Tongue (tissue), 2 donors: Measurements from ENCODE around the gene PIAS2. TPM values are rescaled to one million over a fixed set of nuclear protein-coding genes. Genes with fewer than 3 reads are reported as not detected.
"Not testable (repeated sequence)": the region's sequence is repeated elsewhere in the genome, so short reads cannot be mapped to it uniquely, and the experiment has no call there.

Experiments
- DNase-seq: peaks from one replicate; pipeline ENCODE4 v3.0.0-alpha.2; 2015
- total RNA-seq: library from RNA; depleted of rRNA; stranded (reverse); fragments of >200 nt; gene quantifications from one replicate; pipeline ENCODE4 v1.2.3, GENCODE V29; 2014

PIAS2 gene
- total RNA-seq, 1 donor from 2014 or later, result 48.2 TPM

GRCh38 chr18:46903406-46903805, 13.9 kb downstream of the PIAS2 start:
- DNase-seq, result no peak

DNA sequence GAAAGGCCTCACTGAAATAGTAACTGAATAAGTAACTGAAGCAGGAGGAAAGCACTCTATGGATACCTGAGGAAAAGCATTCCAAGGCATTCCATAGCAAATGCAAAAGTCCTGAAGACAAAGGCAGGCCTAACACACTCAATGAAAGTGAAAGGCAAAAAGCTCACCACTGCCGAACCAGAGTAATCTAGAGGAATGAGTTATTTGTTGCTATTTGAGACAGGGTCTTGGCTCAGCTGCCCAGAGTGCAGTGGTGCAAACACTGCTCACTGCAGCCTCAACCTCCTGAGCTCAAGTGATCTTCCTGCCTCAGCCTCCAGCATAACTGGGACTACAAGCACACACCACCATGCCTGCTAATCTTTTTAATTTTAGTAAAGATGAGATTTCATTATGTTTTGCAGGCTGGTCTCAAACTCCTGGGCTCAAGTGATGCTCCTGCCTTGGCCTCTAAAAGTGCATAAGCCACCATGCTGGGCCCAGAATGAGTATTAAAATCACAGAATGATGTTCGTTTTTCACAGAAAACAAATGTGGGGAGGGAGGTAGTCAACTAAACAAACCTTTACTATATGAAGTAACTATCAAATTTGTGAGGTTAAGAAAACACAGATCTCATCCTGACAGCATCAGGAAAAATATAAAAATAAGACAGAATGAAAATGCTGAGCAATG, 17.9 kb downstream of the PIAS2 start:
- DNase-seq, result no peak

DNA sequence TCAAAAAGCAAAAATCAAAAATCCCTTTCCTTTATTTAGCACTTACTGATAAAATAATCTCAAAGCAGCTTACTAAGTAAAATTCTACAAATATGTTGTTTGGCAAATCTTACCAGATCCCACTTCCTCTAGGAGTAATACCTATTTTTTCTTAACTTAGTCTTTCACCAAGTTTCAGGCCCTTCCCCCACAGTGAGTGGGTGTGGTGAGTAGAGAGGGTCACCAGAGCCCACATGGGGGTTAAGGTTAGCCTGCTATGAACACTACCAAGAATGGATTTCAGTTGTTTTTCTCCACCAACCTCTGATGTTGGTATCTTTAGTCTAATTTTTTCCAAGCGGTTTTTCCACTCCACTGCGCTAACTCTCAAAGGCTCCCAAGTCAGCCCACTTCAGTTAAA, 23.2 kb downstream of the PIAS2 start:
- no peak for DNase-seq

GRCh38 chr18:46893360-46893759, 23.9 kb downstream of the PIAS2 start:
- no peak for DNase-seq

GRCh38 chr18:46892842-46893241, 24.5 kb downstream of the PIAS2 start:
- DNase-seq, result no peak

DNA sequence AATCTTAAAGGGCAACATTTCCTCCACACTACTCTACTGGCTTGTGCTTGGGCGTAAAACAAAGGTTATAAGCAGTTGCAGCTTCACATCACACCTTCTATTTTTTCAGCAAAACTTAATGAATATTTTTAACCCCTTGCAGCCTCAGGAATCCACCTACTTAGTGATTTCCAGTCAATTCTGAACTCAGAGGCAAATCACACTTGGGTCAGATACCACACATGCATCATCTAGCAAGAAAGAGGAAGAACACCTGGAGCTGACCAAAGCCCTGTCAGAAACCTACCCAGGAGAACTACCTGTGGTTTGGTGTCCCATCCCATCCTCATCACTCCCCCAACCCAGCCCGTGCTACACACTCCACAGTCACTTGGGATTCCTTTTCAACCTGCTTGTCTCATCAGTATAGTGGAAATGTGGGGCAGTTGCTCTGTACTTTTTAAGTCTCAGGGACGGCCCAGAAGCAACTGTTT, 25.5 kb downstream of the PIAS2 start:
- DNase-seq, result no peak

- DNase-seq, result no peak
Measured at GRCh38 chr18:46888965-46889364, 28.3 kb downstream of the PIAS2 start.

GRCh38 chr18:46886893-46887292, 30.4 kb downstream of the PIAS2 start:
- DNase-seq, result no peak

DNA sequence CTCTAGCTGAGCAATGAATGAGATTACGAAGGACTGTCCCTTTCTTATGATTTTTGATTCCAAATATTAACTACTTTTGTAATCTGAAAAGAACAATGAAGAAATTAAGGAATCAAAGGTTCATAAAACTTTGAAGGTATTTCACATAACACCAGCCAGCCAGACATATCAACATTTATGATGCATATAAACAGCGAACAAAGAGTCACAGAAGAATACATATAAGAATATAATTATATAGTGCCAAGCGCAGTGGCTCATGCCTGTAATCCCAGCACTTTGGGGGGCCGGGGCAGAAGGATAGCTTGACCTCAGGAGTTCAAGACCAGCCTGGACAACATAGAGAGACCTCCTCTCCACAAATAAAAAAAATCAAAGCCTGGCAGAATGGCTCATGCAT, 34.1 kb downstream of the PIAS2 start:
- DNase-seq, result no peak

DNA sequence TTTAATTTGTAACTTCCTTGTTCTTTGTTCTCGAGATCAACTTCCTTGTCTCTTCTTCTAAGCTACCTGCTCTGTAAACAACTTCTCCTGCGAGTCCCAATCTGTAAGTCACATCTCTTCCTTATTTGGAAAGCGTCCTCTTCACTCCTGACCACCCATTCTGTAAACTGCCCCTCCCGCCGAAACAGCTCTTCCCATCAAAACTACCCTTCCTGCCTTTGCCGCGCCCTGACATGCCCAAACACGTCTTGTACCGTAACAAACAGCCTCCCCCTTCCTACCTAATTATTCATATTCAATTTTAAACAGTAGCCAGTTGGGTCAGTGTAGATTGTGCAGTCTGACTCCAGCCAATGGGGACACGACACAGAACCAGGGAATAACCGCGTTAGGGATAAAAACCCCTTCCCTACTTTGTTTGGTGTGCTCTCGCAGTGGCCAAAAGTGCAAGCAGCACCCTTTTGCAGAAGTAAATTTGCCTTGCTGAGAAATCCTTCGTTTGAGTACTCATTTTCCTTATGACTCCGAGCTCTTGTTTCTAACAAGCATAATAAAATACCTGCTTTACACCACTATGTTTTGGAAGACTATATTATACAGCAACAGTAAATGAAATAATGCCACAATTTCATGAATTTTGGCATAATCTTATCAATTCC, 39.8 kb downstream of the PIAS2 start:
- no peak for DNase-seq

GRCh38 chr18:46868169-46868921, 49.0 kb downstream of the PIAS2 start:
- DNase-seq, result no peak

DNA sequence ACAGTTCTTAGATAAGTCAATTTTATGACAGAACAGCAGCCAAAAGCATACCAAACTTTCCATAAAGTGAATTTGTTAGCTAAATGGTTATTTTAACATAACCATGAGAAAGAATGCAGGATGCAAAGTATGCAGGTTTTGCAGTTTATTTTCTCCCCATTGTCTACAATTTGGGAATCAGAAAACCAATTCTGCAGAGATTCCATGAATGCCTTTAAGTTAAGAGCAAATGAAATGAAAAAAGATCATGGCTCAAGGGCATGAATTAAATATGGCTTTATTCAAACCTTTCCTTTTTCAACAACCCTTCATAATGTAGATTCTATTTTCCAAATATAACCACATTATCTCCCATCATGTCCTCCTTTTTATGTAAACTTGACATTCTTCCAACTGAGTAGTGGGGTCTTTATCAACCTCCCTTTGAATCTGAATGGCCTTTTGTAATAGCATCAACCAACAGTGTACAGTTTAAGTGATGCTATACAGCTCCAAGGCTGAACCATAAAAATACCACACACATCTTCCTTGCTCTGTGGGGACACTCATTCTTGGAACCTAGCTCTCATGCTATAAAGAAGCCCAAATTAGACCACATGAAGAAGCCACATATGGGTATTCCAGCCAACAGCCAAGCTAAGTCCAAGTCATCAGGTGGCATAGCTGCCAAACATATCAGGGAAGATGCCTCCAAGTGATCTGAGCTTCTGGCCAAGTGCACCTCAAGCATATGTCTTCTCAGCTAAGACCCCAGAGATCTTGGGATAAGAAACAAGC, 49.8 kb downstream of the PIAS2 start:
- no peak for DNase-seq

DNA sequence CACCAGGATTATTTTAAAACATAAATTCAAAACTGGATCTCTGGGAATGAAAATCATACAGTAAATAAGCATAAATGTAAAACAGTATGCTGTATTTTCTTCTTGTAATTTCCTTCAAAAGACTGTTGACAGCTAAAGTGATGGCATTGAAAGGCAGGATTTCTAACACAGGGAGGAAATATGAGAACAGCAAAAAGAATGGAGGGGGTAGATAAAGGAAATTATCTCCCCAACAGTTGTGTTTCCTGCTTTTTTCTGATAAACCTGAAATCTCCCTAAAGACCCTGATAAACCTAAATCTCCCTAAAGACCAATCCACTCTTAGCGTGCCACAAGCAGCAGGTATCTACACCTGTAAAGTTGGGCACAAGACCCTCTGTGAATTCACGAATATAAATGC, 50.8 kb downstream of the PIAS2 start:
- DNase-seq, result no peak

DNA sequence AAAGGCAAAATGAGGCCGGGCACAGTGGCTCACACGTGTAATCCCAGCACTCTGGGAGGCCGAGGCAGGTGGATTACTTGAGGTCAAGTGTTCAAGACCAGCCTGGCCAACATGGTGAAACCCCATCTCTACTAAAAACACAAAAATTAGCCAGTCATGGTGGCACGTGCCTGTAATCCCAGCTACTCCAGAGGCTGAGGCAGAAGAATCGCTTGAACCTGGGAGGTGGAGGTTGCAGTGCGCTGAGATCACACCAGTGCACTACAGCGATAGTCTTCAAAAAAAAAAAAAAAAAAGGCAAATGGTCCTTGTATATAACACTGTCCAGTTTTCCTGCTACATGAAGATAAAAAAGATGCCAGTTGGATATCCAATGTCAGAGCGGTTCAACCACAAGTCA, 52.1 kb downstream of the PIAS2 start:
- DNase-seq, result not testable (repeated sequence)

- DNase-seq, result peak; percentile 56
Measured at GRCh38 chr18:46859855-46860254, 57.5 kb downstream of the PIAS2 start.

DNA sequence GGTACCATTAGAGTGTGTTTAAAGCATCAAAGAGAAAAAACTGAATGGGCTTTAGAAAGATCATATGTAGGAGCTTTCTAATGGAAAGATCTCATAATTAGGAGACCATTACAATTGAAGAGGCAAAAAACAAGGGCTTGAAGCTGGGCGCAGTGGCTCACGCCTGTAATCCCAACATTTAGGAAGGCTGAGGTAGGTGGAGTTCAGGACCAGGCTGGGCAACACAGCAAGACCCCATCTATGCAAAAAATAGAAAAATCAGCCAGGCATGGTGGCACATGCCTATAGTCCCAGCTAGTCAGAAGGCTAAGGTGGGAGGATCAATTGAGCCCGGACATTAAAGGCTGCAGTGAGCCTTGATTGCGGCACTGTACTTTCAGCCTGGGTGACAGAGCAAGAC, 59.0 kb downstream of the PIAS2 start:
- no peak for DNase-seq

GRCh38 chr18:46856973-46857372, 60.3 kb downstream of the PIAS2 start:
- DNase-seq, result peak; percentile 63

GRCh38 chr18:46849007-46849406, 68.3 kb downstream of the PIAS2 start:
- no peak for DNase-seq

- DNase-seq, result no peak
Measured at GRCh38 chr18:46843372-46843771, 73.9 kb downstream of the PIAS2 start.

GRCh38 chr18:46842583-46842982, 74.7 kb downstream of the PIAS2 start:
- DNase-seq, result no peak

GRCh38 chr18:46833899-46834298, 83.4 kb downstream of the PIAS2 start:
- no peak for DNase-seq

DNA sequence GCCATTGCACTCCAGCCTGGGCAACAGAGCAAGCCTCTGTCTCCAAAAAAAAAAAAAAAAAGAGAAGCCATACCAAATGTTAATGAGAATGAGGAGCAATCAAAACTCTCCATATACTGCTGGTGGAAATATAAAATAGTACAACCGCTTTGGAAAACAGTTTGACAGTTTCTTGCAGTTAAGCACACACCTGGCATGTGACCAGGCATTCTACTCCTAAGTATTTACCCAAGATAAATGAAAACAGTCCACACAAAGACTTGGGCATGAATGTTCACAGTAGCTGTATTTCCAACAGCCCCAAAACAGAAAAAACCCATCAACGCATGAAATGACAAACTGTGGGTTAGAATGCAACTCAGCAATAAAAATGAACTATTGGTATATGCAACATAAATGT, 84.5 kb downstream of the PIAS2 start:
- DNase-seq, result no peak

DNA sequence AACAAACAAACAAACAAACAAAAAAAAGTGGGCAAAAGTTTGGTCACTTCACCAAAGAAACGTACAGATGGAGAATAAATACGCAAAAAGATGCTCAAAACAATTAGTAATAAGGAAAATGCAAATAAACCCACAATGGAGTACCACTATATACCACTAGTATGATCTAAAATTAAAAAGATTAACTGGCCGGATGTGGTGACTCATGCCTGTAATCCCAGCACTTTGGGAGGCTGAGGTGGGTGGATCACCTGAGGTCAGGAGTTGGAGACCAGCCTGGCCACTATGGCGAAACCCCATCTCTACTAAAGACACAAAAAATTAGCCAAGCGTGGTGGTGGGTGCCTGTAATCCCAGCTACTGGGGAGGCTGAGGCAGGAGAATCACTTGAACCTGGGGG, 84.9 kb downstream of the PIAS2 start:
- DNase-seq, result not testable (repeated sequence)
